GM19238 (cell line): ENCODE measurements around the gene ST8SIA4.
A peak's percentile ranks its signal among the peaks of the same experiment; 100 is the strongest.

Experiments
- DNase-seq: peaks from one replicate; pipeline ENCODE4 v3.0.0; 2011; ENCODE audit warnings: low spot score; ENCODE audit not compliant: insufficient read length

Gene ST8SIA4, protein sequence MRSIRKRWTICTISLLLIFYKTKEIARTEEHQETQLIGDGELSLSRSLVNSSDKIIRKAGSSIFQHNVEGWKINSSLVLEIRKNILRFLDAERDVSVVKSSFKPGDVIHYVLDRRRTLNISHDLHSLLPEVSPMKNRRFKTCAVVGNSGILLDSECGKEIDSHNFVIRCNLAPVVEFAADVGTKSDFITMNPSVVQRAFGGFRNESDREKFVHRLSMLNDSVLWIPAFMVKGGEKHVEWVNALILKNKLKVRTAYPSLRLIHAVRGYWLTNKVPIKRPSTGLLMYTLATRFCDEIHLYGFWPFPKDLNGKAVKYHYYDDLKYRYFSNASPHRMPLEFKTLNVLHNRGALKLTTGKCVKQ

DNA sequence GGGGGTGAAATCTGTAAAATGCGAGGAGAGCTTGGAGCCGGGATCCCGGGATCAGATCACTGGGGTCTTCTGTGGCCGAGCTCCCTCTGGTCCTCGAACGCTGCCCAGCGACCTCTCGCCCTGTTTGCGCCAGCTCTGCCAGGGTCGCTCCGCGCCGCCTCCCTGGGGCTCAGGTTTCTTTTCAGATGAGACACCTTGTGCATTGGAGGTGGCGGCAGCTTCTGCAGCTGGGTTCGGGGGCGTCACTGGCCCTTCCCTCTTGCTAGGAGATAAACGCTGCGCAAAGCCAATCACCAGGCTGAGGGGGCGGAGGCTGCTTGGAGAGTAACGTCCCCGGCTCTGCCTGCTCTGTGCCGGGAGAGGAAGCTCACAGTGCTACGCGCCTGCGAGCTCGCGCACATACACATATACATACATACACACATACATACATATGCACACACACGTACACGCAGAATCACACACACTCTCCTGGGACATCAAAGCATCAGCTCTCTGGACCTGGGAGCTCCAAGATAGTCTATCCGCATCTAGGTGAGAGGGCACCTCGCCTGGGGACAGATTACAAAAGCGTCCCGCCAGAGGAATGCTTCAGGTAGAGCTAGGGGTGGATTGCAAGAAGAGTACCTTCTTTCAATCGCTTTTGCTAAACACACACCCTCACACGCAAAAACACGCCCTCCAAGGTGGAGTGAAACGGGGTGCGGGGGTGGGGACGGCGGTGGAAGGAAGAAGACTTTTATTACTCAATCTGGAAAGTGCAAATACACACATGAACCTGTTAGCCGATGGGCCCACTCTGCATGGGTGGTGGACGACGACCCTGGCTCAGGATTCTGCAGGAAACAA is at the start of gene ST8SIA4:
ST8SIA4 (minus strand) TSS at position 244 of the 849 bp plus-strand sequence. CDS start 327 bp downstream, outside the sequence.
- DNase-seq: peak; percentile 36

DNA sequence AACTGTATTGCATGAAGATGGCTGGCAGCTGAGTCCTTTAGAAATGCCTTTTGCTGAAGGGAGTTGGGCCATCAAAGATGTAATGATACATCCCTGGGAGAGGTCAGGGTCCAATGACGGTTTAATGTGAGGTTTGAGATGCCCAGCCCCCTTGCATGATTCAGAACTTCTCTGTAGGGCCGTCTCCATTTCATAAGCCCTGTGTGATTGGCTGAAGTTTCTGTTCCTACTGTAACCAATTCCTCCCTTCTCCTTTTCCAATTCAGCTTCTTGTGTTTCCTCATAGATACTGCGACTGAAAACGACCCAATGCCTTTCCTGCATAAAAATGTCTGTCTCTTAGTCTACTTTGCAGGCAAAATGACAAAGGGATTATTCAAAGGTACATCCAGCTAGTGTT is 47.9 kb upstream of the ST8SIA4 start:
- no peak for DNase-seq

DNA sequence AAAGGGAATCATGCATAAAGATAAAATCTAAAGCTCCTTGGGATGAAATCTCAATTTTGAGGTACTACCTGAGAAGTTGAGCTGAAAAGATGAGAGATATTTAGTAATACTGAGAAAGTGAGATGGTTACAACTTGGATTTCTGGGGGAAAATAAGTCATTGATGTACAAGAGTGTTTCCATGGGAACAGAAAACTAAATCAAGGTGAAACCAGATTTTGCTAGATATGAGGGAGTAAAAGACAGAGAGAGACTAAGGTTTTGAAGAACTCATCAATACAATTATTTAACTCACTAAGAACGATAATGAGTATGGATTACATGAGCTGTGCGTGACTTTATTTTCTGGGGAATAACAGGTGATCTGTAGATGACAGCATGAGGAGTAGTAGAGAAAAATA is 10.2 kb upstream of the ST8SIA4 start:
- no peak for DNase-seq

DNA sequence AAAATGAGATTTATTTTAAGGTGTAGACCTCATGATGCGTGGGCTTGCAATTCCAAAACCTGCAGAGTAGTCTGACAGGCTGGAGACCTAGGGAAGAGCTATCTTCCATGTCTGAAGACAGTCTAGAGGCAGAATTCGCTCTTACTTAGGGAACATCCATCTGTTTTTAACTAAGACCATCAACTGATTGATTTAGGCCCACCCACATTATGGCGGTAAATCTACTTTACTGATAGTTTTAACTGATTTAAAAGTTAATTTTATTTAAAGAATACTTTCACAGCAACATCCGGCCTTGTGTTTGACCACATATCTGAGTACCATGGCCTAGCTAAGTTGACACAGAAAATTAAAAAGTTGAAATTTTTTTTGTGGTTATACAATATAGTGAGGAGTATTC is 6.0 kb upstream of the ST8SIA4 start:
- DNase-seq: no peak

DNA sequence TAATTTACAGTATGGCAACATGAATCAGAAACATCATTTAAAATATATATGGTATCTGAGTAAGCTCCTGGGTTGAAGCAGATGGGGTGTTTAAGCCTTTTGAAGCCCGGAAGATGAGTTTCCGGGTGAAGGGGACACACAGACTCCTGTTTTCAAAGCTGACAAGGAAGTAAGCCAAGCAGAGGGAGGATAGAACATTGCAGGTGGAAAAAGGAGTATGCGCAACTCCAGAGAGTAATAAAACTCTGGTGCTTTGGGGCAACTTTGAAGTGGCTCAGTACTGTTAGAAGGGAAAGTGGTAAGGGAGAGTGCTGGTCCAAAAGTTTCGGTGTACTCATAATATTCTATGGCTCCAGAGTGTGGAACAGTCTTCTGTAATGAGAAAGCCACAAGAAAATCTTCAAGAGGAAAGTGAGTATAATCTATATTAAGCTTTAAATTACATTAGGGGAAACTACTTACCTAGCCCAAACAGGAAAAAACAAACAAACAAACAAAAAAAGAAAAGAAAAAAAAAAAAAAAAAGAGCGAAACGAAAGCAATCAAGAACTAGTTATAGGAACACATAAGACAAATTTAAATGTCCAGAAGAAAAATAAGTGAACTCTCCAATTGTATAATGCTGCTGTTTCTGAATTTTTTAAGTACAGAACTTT is 2.3 kb upstream of the ST8SIA4 start:
- no peak for DNase-seq

DNA sequence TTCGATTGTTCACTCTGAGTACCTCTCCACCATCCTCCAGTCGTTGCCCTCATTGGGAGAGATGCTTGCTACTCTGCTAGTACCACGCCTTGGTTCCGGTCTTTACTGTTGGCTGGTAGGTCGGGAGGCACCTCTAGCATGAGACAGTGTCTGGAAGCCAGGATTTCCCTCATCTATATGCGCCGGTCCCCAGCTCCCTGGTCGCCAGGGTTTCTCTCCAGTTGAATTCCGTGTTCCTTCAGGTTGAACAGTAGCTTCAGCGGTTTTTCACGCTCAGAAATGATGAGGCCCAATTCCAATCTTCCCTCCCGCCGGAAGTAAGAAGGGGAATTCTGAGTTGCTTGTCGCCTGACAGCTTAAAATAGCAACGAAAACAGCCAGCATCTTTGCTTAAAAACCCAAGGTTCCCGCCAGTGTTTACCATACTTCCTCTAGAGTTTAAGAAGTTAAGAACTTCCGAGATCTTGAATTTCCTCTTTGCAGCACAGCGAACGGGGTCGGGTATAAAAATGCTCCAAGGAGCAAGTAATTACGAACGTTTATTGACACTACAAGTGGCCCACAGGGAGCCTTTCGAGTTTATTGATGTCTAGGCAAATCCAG is 1.3 kb upstream of the ST8SIA4 start:
- DNase-seq: no peak

DNA sequence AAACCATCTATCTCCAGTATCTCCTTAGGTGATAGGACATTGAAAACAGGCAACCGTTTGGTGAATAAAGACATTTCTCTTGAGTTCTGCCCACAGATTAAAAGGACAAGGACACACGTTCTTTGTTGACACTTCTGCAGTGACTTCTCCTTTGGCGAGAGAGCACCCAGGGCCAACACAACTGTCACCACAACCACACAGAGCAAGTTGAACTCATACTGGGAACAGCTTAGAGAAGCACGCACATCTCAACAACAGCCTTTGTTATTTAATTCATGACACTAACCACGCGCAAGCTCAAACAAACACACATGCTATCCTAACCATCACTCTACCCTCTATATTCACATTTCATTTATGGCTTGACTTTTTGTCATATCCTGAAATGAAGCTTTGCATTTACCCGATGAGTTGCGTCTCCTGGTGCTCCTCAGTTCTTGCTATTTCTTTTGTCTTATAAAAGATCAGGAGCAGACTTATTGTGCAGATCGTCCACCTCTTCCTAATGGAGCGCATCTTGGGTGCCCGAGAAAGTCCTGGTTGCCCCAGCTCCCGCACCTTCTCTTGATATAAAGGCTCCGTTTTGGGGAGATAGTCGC is 543 bp downstream of the ST8SIA4 start:
- DNase-seq: no peak

DNA sequence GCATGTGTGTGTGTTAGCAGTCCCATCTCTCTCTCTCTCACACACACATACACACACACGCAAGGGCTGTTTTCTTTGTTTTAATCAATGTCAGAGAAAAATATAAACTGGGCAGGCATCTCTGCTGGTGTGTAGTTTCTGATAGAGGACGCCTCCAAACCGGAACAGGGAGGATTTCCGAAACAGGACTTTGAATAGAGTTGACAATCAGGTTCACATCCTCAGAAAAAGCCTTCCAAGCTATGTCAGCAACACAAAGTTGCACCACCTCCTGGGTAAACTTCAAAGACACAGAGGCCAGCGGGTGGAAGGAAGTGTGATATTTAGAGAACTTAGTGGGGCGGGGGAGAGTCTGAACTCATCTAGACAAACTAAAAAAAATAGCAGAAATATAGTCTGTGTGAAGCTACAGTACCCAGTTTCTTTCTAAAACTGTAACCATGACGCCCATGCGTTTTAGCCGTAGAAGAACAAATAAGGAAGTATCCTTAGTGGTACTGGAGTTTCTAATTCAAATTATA is 1.2 kb downstream of the ST8SIA4 start:
- DNase-seq: no peak

DNA sequence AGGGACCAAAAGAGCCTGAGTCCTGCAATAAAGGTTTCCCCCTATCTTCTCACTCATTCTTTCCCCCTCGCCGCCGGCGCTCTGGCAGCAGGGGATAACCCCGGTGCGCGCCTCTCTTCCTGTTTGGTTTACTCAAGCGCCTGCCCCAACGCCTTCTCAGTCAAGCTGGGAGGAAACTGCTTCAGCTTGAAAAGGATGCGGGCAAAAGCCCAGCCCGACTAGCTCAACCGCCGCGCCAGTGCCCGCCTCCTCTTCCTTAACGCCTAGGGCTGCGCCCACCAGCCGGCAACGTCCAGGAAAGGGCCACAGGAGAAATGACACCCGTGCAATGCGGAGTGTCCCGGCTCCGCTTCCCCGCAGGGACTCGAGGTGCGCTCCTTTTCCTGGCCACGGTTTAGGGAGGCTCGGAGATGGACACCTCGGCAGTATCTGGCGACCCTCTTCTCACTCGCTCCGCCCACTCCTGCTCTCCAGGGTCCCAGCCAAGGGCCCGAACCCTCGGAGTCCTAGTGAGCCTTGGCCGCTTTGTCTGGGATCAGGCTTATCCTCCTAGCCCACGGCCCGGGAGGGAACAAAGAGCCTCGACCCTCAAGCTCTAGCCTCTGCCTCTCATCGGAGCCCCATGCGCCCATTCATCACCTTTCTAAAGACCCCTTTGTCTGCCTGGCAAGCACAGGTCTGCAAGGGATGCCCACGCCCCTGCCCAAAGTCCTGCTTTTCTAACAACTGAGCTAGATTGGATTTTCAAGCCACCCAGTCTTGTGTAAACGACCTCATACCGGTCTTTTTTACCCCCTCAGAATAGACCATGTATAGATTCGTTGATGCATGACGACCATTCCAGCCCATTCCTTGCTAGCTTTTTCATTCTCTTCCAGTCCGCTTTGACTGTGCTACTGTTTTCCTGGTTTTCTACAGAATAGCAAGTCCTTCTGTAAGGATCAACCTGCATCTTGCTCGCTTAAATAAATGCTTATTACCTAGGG is 2.0 kb downstream of the ST8SIA4 start:
- DNase-seq: peak; percentile 24

DNA sequence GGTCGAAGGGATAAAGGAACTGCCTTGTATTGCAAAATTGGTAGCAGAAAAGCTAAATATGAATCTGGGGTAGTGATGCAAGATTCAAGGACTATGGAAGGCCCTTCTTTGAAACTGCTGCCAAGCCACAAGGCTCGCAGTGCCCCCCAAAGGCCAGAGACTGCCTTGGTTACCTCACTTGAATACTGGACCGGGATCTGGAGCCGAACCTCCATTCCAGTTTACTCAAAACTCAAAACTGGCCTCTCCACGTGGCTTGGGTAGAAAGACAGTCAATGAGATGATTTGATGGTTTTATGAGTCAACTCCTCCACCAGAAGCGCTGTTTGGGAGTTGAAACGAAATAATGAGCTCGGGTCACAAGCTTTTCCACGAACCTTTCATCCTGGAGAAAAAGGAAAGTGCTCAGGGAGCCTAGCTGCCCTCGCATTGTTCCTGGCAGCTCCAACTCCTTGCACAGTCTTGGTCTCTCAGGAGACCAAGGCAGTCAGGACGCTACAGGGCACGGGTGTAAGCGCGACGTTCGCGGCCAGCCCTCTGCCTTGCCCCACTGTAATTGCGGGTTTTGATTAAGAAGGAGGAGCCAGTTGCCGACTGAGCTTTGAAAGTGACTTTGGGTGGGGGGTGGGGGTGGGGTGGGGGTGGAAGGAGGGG is 2.8 kb downstream of the ST8SIA4 start:
- DNase-seq: no peak

DNA sequence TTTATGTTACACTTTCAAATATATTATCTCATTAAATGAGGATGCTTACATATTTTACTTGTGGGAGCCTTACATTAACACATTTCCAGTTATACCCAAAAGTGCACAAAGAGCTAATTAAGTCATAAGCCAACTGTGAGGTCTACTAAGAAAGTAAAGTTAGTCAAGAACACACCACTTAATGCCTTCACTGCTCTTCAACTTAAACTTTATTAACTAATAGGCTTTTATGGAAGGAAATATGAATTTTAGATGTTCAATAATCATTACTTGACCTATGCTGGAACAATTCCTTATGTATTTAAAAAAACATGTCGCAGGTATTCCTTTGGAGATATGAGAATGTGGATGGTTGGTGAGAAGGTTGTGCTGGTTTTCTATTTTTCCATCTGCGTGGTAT is 3.4 kb downstream of the ST8SIA4 start:
- DNase-seq: no peak

DNA sequence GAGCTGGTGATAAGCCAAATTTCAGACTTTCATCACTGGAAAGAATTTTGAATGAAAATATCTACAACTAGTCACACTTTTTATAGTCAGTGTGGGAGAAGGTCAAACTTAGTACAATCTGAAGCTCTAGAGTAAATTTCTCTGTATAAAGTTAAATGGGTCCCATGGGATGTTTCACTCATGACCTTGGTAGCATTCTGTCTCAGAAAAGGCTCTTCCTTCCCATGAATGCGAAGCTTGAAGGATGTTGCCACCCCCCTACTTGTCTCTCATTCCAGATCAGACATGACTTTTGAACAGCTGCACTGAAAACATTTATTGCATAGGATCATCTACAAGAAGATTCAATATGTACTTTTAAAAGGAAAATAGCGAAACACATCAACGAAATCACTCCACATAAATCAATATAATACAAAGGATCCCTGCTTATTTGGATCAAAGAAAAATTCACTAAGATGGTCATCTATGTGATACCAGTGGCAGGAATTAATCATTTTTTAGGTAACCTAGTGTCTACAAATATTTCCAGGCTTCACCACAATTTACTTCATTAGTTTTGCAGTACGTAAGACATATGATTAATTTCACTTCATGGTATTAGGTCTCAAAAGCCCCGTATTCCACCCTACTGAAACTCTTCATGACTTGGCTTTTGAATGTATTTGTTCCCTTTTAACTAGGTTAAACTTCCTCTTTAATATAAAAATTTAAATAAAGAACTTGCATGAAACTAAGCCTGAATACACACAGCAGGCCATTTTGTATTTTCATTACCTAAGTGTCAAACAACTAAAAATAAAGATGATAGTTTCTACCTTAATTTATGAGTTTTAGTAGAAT is 4.4 kb downstream of the ST8SIA4 start:
- no peak for DNase-seq

DNA sequence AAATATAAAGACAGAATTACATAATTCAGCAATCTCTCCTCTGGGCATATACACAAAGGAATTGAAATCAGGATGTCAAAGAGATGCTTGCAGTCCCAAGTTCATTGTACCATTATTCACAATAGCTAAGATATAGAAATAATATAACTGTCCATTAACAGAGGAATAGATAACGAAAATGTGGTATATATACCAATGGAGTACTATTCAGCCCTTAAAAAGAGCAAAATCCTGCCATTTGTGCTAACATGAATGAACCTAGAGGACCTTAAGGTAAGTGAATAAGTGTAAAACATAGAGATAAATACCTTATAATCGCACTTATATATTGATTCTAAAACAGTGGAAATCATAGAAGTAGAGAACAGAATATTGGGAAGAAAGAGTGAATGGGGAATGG is 7.0 kb downstream of the ST8SIA4 start:
- no peak for DNase-seq

DNA sequence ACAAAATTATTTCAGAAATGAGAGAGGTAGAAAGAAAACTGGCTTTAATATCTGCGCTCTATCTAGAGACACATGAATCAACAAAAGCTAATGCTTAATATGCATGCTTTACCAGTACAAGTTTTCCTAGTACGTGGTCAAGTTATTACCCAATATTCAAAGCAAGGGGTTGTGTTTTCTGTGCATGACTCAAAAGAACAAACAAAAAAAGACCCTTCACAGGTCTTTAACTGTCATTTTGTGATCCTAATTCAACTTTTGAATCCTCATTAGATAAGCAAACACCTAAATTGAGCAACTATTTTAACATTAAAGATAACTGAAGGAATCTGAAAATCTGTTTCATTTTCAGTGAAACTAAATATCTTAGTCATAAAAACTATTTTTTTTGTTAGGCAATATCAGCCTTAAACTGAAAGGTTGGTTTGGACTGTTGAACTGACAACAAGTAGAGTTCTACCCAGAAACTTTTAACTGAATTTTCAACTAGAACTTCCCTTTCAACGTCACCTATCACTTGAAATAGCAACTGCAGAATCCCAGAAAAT is 12.5 kb downstream of the ST8SIA4 start:
- no peak for DNase-seq

DNA sequence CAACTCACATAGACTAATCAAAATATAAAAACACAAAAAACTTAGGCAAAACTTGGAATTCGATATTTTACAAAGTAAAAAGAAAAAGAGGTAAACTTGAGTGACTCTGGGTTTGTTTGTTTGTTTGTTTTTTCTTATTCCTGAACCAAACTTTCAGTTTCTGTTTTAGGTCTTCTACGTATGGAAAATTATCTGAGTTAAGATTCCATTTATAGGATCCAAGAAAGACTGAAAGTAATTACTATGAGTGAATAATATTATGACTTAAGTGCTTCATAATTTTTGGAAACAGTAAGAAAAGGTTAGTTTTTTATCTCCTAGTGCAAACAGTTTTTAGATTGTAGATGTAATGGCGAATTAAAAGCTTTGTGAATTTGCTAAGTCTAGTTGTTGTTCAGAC is 13.2 kb downstream of the ST8SIA4 start:
- no peak for DNase-seq

DNA sequence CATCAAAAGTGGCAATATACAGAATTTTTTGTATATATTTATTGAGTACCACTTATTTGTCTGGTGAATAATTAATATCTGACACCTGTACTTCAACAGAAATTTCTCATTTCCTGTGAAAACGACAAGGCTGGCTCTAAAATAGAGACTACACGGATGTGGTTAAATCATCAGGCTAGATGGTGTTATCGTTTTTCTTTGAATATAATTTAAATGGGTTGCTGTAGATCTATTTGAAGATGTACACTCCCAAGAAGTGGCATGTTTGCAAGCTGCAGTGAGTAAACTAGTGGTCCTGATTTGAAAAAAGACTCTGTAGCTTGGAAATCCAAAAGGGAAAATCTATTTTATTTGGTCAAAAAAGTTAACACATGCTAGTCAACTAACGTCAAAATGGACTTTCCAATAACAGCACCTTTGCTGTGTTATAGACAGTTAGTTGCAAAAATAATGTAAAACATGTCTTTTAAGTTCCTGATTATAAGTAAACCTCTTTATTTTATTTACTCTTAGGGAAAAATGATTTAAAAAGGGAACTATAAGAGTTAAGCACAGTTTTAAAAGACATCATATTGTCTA is 13.8 kb downstream of the ST8SIA4 start:
- no peak for DNase-seq

DNA sequence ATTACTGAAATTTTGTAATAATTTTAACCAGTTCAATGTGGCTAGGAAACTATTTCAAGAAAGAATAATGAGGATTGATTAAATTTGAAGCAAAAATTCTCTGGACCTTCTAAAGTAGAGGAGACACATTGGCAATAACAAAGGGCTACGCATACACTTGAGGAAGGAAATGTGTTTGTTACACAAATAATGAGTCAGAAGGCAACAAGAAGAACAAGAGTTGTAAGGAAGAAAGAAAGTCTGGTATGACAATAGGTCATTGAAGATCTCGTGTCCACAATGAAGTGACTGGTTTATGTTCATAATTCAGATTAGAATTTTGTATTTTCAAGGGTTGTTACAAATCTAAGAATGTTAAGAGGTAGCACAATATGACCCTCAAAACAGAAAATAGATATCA is 25.8 kb downstream of the ST8SIA4 start:
- no peak for DNase-seq
